NCI-H2196 (cell line): ENCODE measurements around the gene CPNE6.

ENCODE experiments used
- DNase-seq: peaks from one replicate; lab custom pipeline; 2025; ENCODE audit not compliant: unreplicated experiment; lab: John Stamatoyannopoulos, UW

The CPNE6 gene

GRCh38 chr14:24126939-24127338 lies 55.6 kb downstream of the CPNE6 start:
- no peak for DNase-seq

DNA sequence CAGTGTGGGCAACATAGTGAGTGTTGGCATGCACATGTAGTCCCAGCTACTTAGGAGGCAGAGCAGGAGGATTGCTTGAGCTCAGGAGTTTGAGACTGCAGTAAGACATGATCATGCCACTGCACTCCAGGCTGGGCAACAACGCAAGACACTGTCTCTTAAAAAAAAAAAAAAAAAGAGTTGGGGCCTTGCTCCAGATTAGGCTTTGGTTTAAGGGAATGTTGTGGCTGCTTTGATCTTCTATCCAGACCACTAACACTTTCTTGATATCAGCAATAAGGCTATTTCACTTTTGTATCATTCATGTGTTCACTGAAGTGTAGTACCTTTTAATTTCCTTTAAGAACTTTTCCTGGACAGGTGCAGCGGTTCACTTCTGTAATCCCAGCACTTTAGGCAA lies 56.3 kb downstream of the CPNE6 start:
- DNase-seq, result no peak
